Endothelial cell of umbilical vein (primary cell): Measurements from ENCODE around the gene PHKA2.

Experiments used
- EZH2 ChIP-seq: IDR thresholded peaks from 2 replicates; pipeline ENCODE4 v1.6.1; 2012; ENCODE audit warnings: borderline replicate concordance, low read depth, mild to moderate bottlenecking, moderate library complexity, low read length, inconsistent platforms; ENCODE audit not compliant: severe bottlenecking
- FOS ChIP-seq: IDR thresholded peaks from 2 replicates; pipeline ENCODE4 v1.6.1; 2011; ENCODE audit warnings: mild to moderate bottlenecking, low read length, moderate library complexity, borderline replicate concordance; ENCODE audit not compliant: insufficient read depth
- GATA2 ChIP-seq: IDR thresholded peaks from 2 replicates; pipeline ENCODE4 v1.7.0; 2011; ENCODE audit warnings: low read depth, mild to moderate bottlenecking, moderate library complexity, mixed read lengths, low read length; ENCODE audit not compliant: insufficient read length, insufficient read depth
- JUN ChIP-seq: IDR thresholded peaks from 2 replicates; pipeline ENCODE4 v1.6.1; 2011; ENCODE audit warnings: borderline replicate concordance, low read depth; ENCODE audit not compliant: insufficient read length, insufficient read depth
- MYC ChIP-seq: IDR thresholded peaks from one replicate; pipeline ENCODE4 v1.6.1; 2011; ENCODE audit warnings: mild to moderate bottlenecking, low read depth, low read length
- POLR2A ChIP-seq: IDR thresholded peaks from 2 replicates; pipeline ENCODE4 v1.6.1; 2012; ENCODE audit warnings: low read depth, mild to moderate bottlenecking, control low read depth, low read length
- POLR2AphosphoS5 ChIP-seq: IDR thresholded peaks from 2 replicates; pipeline ENCODE4 v1.6.1; 2012; ENCODE audit warnings: low read depth, mild to moderate bottlenecking, control low read depth, low read length, moderate library complexity; ENCODE audit not compliant: insufficient read depth
- TF ChIP-seq, protein P1 (sequence below), 2 donors: IDR thresholded peaks; 1 replicate in 1 of 2; 2 replicates in 1 of 2; pipeline ENCODE4 v1.5.1; 2011; ENCODE audit warnings: low read length in 2 of 2, mild to moderate bottlenecking in 2 of 2, moderate library complexity in 2 of 2, control low read depth in 1 of 2, inconsistent platforms in 1 of 2, low read depth in 1 of 2; ENCODE audit not compliant: insufficient read depth in 1 of 2; ENCODE audit errors: extremely low read depth in 1 of 2

DNA sequence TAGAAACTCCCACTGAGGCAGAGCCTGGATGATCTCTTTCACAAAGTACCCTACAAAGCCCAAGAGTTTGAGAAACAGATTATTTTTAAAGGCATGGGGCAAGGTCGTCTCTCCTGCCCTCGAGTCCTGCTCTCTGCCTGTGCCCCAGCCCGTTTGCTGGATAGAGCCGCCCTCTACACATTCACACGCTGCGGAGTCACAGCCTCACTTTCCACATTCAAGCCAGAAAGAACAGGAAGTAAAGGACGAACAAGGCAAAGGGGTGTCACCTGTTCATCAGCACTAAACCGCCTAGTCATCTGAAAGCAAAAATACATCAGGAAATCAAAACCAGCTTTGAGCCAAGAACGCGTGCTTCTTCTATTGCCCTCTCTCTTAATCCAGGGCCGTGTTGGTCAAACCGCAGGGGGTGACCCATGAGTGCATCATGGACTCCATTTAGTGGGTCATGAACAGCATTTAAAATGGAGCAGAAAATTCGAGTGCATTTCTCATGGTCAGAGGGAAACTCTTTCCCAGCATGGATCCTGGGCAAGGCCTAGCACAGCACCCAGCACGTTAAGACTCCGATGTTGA, 83.4 kb downstream of the PHKA2 start:
- TF ChIP-seq, protein P1, sequence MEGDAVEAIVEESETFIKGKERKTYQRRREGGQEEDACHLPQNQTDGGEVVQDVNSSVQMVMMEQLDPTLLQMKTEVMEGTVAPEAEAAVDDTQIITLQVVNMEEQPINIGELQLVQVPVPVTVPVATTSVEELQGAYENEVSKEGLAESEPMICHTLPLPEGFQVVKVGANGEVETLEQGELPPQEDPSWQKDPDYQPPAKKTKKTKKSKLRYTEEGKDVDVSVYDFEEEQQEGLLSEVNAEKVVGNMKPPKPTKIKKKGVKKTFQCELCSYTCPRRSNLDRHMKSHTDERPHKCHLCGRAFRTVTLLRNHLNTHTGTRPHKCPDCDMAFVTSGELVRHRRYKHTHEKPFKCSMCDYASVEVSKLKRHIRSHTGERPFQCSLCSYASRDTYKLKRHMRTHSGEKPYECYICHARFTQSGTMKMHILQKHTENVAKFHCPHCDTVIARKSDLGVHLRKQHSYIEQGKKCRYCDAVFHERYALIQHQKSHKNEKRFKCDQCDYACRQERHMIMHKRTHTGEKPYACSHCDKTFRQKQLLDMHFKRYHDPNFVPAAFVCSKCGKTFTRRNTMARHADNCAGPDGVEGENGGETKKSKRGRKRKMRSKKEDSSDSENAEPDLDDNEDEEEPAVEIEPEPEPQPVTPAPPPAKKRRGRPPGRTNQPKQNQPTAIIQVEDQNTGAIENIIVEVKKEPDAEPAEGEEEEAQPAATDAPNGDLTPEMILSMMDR (IDR thresholded peaks at IDR 0.05; ENCODE audit: extremely low read depth in 1 of 2, insufficient read depth in 1 of 2, low read depth in 1 of 2, low read length in 2 of 2), result no peak
- TF ChIP-seq GATA2 (no peak), EZH2 (no peak), POLR2A (no peak), POLR2AphosphoS5 (no peak), JUN (no peak), FOS (no peak), MYC (no peak)
